GM23338 (cell line): Measurements from ENCODE around the gene TRIM8. TPM values are rescaled to one million over a fixed set of nuclear protein-coding genes. Genes with fewer than 3 reads are reported as not detected.

Experiments
- ATAC-seq: fragments of 200-7000 bp; cut with Tn5 transposase; 3 replicates; pipeline ENCODE4 v1.9.1; 2020
- DNase-seq: peaks from one replicate; pipeline ENCODE4 v3.0.0-alpha.2; 2015; ENCODE audit warnings: low spot score
- H2AFZ ChIP-seq: fragments of 200-600 bp; sonication (generic); 2 replicates; pipeline ENCODE4 v1.8.0; 2016; ENCODE audit warnings: antibody characterized with exemption, mild to moderate bottlenecking, moderate library complexity
- H3F3A ChIP-seq: fragments of 200-600 bp; sonication (generic); replicated peaks from 2 replicates; pipeline ENCODE4 v1.8.0; 2017; ENCODE audit warnings: antibody characterized with exemption, mixed run types, low read depth
- H3K27ac ChIP-seq: fragments of 200-600 bp; sonication (generic); 2 replicates; pipeline ENCODE4 v1.6.1; 2016; ENCODE audit warnings: low read depth
- H3K27me3 ChIP-seq: fragments of 200-600 bp; sonication (generic); 2 replicates; pipeline ENCODE4 v1.8.0; 2016; ENCODE audit warnings: mild to moderate bottlenecking, mixed run types, moderate library complexity; ENCODE audit not compliant: insufficient read depth
- H3K36me3 ChIP-seq: fragments of 200-600 bp; sonication (generic); 2 replicates; pipeline ENCODE4 v1.8.0; 2016; ENCODE audit warnings: mild to moderate bottlenecking; ENCODE audit not compliant: insufficient read depth
- H3K4me1 ChIP-seq: fragments of 200-600 bp; sonication (generic); 2 replicates; pipeline ENCODE4 v1.8.0; 2016; ENCODE audit warnings: mild to moderate bottlenecking, moderate library complexity; ENCODE audit not compliant: insufficient read depth
- H3K4me2 ChIP-seq: fragments of 200-600 bp; sonication (generic); 2 replicates; pipeline ENCODE4 v1.7.1; 2017; ENCODE audit warnings: mixed run types
- H3K4me3 ChIP-seq: fragments of 200-600 bp; sonication (generic); 2 replicates; pipeline ENCODE4 v1.6.1; 2016; ENCODE audit warnings: mixed run types
- H3K79me2 ChIP-seq: fragments of 200-600 bp; sonication (generic); replicated peaks from 2 replicates; pipeline ENCODE4 v1.8.0; 2017; ENCODE audit warnings: mild to moderate bottlenecking; ENCODE audit not compliant: insufficient read depth
- H3K9me2 ChIP-seq: fragments of 200-600 bp; sonication (generic); 2 replicates; pipeline ENCODE4 v1.8.0; 2017; ENCODE audit not compliant: insufficient read depth
- H4K20me1 ChIP-seq: fragments of 200-600 bp; sonication (generic); replicated peaks from 2 replicates; pipeline ENCODE4 v1.8.0; 2017; ENCODE audit warnings: mild to moderate bottlenecking; ENCODE audit not compliant: insufficient read depth
- H3K27ac Mint-ChIP-seq: 2 replicates; pipeline ENCODE4 v1.8.0; 2020; ENCODE audit warnings: inconsistent platforms, mild to moderate bottlenecking, moderate library complexity, mixed read lengths
- H3K27me3 Mint-ChIP-seq: 3 replicates; pipeline ENCODE4 v1.8.0; 2022; ENCODE audit warnings: low read depth, mild to moderate bottlenecking, moderate library complexity, mixed read lengths, inconsistent platforms; ENCODE audit not compliant: insufficient read depth, poor library complexity
- H3K36me3 Mint-ChIP-seq: 3 replicates; pipeline ENCODE4 v1.8.0; 2021; ENCODE audit warnings: low read depth, mild to moderate bottlenecking, inconsistent platforms, moderate library complexity, mixed read lengths
- H3K4me1 Mint-ChIP-seq: 3 replicates; pipeline ENCODE4 v1.8.0; 2020; ENCODE audit warnings: mild to moderate bottlenecking, inconsistent platforms, mixed read lengths
- H3K4me3 Mint-ChIP-seq: 3 replicates; pipeline ENCODE4 v1.8.0; 2021; ENCODE audit warnings: moderate library complexity, mild to moderate bottlenecking, inconsistent platforms, mixed read lengths
- H3K9me3 Mint-ChIP-seq: 3 replicates; pipeline ENCODE4 v1.8.0; 2020; ENCODE audit warnings: moderate library complexity, mild to moderate bottlenecking, inconsistent platforms, mixed read lengths
- CREB1 ChIP-seq: fragments of 250-450 bp; sonication (Bioruptor Pico); IDR thresholded peaks from 2 replicates; pipeline ENCODE4 v1.5.0; 2020; ENCODE audit warnings: low read depth, mild to moderate bottlenecking, moderate library complexity
- ZNF462 ChIP-seq: fragments of 250-450 bp; sonication (Bioruptor Pico); IDR thresholded peaks from 2 replicates; pipeline ENCODE4 v1.5.0; 2020; ENCODE audit warnings: mild to moderate bottlenecking, moderate library complexity
- polyA plus RNA-seq: library from polyadenylated mRNA; unstranded; fragments of >200 nt; fragmentation: Nextera tagmentation; extraction: Ambion mirVana; gene quantifications from 2 replicates; pipeline ENCODE4 v1.2.1, GENCODE V29; 2016
- total RNA-seq: library from RNA; depleted of rRNA; stranded (reverse); fragments of >200 nt; shearing (Covaris generic); gene quantifications from 2 replicates; pipeline ENCODE4 v1.2.3, GENCODE V29; 2014
- TF ChIP-seq, protein P1 (sequence below): IDR thresholded peaks from 2 replicates; pipeline ENCODE4 v1.6.1; 2016; ENCODE audit warnings: antibody characterized with exemption

Gene TRIM8
- total and polyA plus RNA-seq, 2 experiments from 2014 or later = 15.1 to 36.7 TPM

DNA sequence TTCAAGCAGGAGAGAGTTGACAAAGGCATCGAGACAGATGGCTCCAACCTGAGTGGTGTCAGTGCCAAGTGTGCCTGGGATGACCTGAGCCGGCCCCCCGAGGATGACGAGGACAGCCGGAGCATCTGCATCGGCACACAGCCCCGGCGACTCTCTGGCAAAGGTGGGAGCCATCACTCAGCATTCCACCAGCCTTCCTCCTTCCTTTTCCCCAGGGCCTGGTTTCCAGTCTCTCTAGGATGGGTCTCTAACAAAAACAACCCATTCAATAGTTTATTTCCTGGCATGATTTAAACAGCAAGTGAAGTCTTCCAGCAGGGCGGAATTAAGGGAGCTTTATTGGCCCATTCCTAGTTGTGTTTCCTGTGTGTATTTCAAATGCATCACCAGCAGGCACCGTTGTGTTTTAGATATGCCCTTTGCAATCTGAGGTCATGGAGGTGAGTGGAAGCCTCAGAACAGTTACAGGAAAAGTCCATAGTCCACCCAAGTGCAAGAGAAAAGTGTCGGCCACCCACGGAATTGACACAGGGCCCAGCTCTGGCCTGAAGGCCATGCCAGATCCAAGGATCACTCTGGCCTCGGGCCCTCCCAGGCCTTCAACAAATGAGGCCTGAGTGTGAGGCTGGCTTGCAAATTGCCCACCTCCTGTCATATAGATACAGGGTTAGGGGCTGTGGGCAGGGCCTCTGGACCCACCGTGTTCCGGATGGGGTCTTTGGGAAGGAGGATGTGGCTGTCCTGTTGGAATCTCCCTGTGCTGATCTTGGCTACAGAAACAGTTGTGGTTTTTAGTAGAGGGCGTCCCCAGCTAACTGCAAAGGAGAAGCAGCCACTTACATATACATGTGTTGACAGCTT, 46.9 kb upstream of the TRIM8 start:
- peaks cover 4% of the 10 kb centered on the region for H3K27me3 Mint-ChIP-seq
- no peaks in the 10 kb centered on the region for H3K36me3 ChIP-seq
- H3K79me2 ChIP-seq = no peaks in the 10 kb centered on the region
- H4K20me1 ChIP-seq = no peaks in the 10 kb centered on the region
- no peak overlapping the region for H3K4me2 ChIP-seq
- DNase-seq (no peak), ATAC-seq (no peak)
- H3F3A ChIP-seq = peaks cover 2% of the 10 kb centered on the region; the same call in 1 of the 2 replicates
- no peaks in the 10 kb centered on the region for H3K9me3 Mint-ChIP-seq
- TF ChIP-seq ZNF462 (CRISPR knock-in tag) (no peak), CREB1 (CRISPR knock-in tag) (no peak)
- TF ChIP-seq, protein P1, sequence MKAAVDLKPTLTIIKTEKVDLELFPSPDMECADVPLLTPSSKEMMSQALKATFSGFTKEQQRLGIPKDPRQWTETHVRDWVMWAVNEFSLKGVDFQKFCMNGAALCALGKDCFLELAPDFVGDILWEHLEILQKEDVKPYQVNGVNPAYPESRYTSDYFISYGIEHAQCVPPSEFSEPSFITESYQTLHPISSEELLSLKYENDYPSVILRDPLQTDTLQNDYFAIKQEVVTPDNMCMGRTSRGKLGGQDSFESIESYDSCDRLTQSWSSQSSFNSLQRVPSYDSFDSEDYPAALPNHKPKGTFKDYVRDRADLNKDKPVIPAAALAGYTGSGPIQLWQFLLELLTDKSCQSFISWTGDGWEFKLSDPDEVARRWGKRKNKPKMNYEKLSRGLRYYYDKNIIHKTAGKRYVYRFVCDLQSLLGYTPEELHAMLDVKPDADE = no peak
- no peaks in the 10 kb centered on the region for H3K36me3 Mint-ChIP-seq
- no peak overlapping the region for H2AFZ ChIP-seq
- peaks cover 18% of the 10 kb centered on the region for H3K4me1 Mint-ChIP-seq
- no peak overlapping the region for H3K27ac Mint-ChIP-seq
- no peak overlapping the region for H3K27ac ChIP-seq
- no peaks in the 10 kb centered on the region for H3K27me3 ChIP-seq
- peaks cover 8% of the 10 kb centered on the region; the same call in 1 of the 2 replicates for H3K4me1 ChIP-seq
- no peaks in the 10 kb centered on the region for H3K9me2 ChIP-seq
- H3K4me3 Mint-ChIP-seq = no peak overlapping the region
- H3K4me3 ChIP-seq = no peak overlapping the region
